NCI-H1048 (cell line): Measurements from ENCODE around the gene KIF1C.
"Not testable (repeated sequence)": the region's sequence is repeated elsewhere in the genome, so short reads cannot be mapped to it uniquely, and the experiment has no call there.

Experiments
- DNase-seq: peaks from one replicate; lab custom pipeline; 2025; lab: John Stamatoyannopoulos, UW

KIF1C gene

GRCh38 chr17:5002121-5002788 lies 4.5 kb downstream of the KIF1C start:
- DNase-seq, result no peak

- no peak for DNase-seq
Observed at GRCh38 chr17:5003214-5003867, 5.6 kb downstream of the KIF1C start.

GRCh38 chr17:5011928-5012327 lies 14.2 kb downstream of the KIF1C start:
- DNase-seq, result no peak

GRCh38 chr17:5014357-5014756 lies 16.6 kb downstream of the KIF1C start:
- no peak for DNase-seq

- no peak for DNase-seq
Observed at GRCh38 chr17:5019475-5019956, 21.8 kb downstream of the KIF1C start.

GRCh38 chr17:5020502-5021023 lies 22.8 kb downstream of the KIF1C start:
- DNase-seq, result no peak

- DNase-seq, result no peak
Observed at GRCh38 chr17:5022171-5022711, 24.5 kb downstream of the KIF1C start.

- DNase-seq, result no peak
Observed at GRCh38 chr17:5023588-5024147, 25.9 kb downstream of the KIF1C start.

- DNase-seq, result no peak
Observed at GRCh38 chr17:5024604-5025003, 26.9 kb downstream of the KIF1C start.

- DNase-seq, result no peak
Observed at GRCh38 chr17:5027299-5027698, 29.5 kb downstream of the KIF1C start.

GRCh38 chr17:5027916-5028315 lies 30.2 kb downstream of the KIF1C start:
- DNase-seq, result no peak

- not testable (repeated sequence) for DNase-seq
Observed at GRCh38 chr17:5030168-5030567, 32.4 kb downstream of the KIF1C start.

GRCh38 chr17:5031365-5032082 lies 33.8 kb downstream of the KIF1C start:
- peak; percentile 46 for DNase-seq

- no peak for DNase-seq
Observed at GRCh38 chr17:5032865-5033264, 35.1 kb downstream of the KIF1C start.

GRCh38 chr17:5033352-5034015 lies 35.7 kb downstream of the KIF1C start:
- no peak for DNase-seq

GRCh38 chr17:5034063-5034462 lies 36.3 kb downstream of the KIF1C start:
- DNase-seq, result no peak

- DNase-seq, result no peak
Observed at GRCh38 chr17:5034651-5035050, 36.9 kb downstream of the KIF1C start.

GRCh38 chr17:5035315-5035714 lies 37.6 kb downstream of the KIF1C start, which contains the start of gene SLC52A1:
Gene SLC52A1, minus strand, starts transcription at chr17:5035426. Its CDS starts 820 bp downstream, at chr17:5034606.
- no peak for DNase-seq

GRCh38 chr17:5042157-5043022 lies 44.6 kb downstream of the KIF1C start:
- DNase-seq, result no peak

GRCh38 chr17:5043524-5043923 lies 45.8 kb downstream of the KIF1C start:
- DNase-seq, result no peak
